GM21447 (cell line): Measurements from ENCODE around the gene MUC2.

Experiments used
- ATAC-seq: cut with Tn5 transposase; IDR thresholded peaks from one replicate; pipeline ENCODE4 v1.9.1; 2021; ENCODE audit not compliant: unreplicated experiment

Gene MUC2

GRCh38 chr11:1070594-1071462 is 3.8 kb upstream of the MUC2 start:
- ATAC-seq, result no peak

DNA sequence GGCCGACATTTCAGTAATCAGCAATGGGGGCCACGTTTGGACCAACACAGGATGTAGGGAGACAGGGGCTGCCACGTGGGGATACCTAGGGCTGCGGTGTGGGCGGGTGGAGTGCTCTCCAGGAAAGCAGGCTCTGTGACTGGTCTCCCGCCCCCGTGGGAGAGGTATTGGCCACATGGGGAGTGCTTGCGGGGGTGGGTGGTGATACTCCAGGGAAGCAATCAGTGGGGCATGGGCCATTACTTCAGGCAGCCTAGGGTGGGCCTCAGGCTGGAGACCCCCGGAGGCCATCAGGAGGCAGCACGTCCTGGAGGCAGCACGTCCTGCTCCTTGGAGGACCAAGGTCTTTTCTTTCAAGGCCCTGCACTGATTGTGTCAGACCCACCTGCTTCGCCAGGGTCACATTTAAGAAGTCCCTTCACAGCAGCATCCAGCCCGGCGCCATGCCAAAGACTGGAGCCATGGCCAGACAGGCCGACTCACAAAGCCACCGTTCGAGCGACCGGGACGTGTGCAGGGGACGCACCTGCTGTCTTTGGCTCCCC is 3.0 kb upstream of the MUC2 start:
- no peak for ATAC-seq

DNA sequence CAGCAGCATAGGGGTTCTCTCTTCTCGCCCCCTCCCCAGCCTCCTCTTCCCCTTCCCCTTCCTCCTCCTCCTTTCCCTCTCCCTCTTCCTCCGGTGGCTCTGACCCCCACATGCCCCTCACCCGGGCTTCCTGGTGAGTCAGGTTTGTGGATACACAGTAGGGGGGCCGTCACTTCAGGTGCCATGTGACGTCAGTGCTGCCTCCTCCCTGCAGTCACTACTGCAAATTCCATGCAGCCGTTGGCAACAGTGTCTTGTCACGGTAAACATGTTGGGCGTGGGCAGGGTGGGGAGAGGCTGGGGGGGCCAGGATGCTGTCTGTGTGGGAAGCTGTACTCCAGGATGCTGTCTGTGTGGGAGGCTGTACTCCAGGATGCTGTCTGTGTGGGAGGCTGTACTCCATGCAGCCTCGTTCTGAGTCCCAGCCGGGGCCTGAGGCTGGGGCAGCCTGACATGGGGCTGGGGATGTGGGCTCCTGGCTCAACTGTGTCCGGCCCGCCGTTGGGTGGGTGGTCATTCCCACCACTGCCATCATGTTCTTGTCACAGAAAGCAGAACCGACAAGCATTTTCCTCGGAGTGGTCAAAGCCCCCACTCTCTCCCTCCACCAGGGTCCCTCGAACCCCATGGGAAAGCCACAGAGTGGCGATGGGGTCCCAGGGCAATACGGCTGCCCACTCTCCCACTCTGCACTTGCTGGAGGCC is 2.4 kb upstream of the MUC2 start:
- no peak for ATAC-seq

DNA sequence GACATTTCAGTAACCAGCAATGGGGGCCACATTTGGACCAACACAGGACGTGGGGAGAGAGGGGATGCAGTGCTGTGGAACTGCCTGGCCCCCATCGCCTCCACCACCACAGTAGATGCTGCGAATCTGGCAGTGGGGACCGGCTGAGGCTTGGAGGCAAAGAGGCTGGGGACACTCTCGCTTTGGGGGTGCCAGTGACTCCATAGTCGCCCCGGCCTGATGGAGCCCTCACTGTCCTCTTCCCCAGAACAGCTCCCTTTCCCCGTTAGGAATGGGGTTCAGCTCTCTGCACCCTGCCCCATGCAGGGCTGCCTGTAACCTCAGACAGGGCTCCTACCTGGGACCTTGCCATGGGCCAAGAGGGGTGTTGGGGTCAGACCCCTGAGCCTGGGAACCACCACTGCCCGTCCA is 1.8 kb upstream of the MUC2 start:
- ATAC-seq, result no peak

GRCh38 chr11:1073261-1073724 is 1.4 kb upstream of the MUC2 start:
- no peak for ATAC-seq

- no peak for ATAC-seq
Measured at GRCh38 chr11:1073851-1074243, 827 bp upstream of the MUC2 start.

DNA sequence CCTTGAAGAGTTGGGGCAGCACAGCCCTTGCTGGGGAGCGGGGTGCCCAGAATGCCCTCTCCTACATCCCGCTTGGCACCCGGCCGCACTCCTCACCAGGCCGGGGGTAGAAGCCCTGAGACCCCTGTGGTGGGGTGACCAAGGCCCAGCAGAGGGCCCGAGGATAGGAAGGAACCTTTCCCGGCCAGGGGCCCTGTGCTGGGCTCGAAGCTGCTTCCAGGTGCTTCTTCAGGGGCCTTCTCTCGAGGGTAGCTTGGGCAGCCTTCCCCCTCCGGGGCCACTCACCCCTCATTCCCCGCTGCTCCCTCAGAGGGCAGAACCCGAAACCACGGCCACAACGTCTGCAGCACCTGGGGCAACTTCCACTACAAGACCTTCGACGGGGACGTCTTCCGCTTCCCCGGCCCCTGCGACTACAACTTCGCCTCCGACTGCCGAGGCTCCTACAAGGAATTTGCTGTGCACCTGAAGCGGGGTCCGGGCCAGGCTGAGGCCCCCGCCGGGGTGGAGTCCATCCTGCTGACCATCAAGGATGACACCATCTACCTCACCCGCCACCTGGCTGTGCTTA is 752 bp downstream of the MUC2 start:
- ATAC-seq, result no peak

DNA sequence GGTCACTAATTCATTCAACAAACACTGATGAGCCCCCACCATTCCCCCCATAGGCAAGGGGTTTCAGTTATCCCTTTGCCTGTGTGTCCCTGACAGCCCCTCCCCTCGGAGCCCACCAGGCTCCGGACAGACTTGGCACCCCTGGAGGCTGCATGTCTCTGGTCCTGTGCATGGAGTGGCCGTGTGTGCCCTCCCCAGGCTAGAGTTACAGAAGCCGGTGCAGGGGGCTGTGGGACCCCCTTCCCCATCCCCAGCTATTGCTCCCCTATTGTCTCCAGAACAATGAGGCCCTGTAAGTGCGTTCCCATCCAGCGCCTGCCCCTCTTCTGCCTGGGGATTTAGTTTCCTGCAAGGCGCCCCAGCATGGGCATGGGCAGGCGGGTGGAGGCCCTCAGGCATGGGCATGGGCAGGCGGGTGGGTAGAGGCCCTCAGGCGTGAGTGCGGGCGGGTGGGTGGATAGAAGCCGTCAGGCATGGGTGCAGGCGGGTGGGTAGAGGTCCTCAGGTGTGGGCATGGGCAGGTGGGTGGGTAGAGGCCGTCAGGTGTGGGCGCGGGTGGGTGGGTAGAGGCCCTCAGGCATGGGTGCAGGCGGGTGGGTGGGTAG is 1.5 kb downstream of the MUC2 start:
- ATAC-seq, result no peak

- ATAC-seq, result no peak
Measured at GRCh38 chr11:1077033-1077416, 2.4 kb downstream of the MUC2 start.

GRCh38 chr11:1077417-1078119 is 2.9 kb downstream of the MUC2 start:
- no peak for ATAC-seq

- ATAC-seq, result no peak
Measured at GRCh38 chr11:1078191-1078601, 3.5 kb downstream of the MUC2 start.

GRCh38 chr11:1081601-1082311 is 7.1 kb downstream of the MUC2 start:
- ATAC-seq, result no peak

GRCh38 chr11:1082346-1082727 is 7.7 kb downstream of the MUC2 start:
- no peak for ATAC-seq

DNA sequence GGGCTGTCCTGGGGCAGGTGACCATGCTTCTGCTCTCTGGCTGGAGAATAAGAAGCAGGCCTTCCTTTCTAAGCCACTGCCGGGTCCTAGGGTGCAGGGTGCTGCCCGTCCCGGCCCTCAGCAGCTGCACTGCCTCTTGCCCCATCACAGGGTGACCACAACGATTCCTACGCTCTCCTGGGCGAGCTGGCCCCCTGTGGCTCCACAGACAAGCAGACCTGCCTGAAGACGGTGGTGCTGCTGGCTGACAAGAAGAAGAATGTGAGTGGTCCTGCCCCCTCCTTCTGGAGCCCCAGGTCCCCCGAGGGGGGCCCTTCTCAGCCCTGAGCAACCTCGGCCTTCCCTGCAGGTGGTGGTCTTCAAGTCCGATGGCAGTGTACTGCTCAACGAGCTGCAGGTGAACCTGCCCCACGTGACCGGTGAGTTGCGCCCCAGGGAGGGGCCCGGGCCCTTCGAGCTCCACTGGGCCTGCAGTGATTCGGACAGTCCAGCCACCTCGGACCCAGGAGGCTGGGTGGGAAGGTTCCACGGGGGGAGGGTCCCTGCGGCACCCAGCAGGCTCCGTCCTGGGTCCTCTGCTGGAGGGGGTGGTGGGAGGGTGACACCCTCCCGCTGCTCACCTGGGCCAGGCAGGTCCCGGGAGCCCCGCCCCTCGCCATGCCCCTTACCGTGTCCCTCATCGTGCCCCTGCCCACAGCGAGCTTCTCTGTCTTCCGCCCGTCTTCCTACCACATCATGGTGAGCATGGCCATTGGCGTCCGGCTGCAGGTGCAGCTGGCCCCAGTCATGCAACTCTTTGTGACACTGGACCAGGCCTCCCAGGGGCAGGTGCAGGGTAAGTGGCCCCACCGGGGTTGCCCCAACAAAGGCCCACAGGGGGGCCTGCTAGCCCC is 8.3 kb downstream of the MUC2 start:
- no peak for ATAC-seq

DNA sequence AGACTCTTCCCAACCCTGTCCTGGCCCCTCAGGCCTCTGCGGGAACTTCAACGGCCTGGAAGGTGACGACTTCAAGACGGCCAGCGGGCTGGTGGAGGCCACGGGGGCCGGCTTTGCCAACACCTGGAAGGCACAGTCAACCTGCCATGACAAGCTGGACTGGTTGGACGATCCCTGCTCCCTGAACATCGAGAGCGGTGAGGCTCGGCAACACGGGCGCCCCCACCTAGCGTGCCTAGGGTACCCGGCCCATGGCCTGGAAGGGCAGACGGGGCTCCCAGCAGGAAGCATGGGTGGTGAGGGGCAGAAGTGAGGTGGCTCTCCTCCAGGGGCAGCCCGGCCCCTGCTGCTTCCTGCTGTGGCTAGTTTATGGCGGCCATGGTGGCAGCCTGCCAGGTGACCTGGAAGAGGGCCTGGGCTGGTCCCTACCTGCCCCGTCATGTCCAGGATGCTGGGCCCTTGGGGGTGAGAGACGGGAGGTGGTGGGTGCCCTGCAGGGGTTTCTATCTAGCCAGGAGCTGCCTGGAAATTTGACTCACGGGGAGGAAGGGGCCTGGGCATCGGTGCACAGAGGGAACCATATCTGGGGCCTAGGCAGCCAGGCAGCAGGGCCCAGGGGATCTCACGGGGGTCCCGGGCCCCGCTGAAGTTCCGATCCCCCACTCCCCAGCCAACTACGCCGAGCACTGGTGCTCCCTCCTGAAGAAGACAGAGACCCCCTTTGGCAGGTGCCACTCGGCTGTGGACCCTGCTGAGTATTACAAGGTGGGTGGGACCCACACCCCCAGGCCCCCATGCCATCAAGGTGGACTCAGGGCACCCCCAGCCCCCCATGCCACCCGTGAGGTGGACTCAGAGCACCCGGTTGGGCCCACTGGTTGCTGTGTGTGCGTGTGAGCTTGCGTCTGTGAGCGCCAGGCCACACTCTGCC is 9.2 kb downstream of the MUC2 start:
- no peak for ATAC-seq

DNA sequence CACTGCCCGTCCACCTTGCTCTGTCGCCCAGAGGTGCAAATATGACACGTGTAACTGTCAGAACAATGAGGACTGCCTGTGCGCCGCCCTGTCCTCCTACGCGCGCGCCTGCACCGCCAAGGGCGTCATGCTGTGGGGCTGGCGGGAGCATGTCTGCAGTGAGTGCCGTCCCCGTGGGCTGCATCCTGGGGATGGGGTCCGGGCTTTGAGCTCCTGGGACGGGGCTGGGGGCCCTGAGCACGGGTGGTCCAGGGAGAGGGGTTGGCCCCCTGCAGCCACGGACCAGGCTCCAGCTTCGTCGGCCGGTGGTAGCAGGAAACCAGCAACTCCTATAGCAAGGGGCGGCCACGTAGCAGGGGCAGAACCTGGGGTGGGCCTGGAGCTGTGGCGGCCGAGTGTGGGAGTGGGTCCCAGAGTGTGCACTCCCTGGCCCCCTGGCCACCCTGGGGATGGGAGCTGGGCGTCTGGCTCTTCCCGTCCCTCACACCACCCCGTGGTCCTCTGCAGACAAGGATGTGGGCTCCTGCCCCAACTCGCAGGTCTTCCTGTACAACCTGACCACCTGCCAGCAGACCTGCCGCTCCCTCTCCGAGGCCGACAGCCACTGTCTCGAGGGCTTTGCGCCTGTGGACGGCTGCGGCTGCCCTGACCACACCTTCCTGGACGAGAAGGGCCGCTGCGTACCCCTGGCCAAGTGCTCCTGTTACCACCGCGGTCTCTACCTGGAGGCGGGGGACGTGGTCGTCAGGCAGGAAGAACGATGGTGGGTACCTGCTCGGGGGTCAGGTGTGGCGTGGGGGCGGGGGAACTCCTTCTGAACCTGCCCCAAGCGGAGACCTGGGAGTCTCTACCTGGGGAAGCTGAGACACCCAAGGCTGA is 10.1 kb downstream of the MUC2 start:
- no peak for ATAC-seq
